GM18870 (cell line): ENCODE measurements around the gene SEC22B.
"Not testable (repeated sequence)": the region's sequence is repeated elsewhere in the genome, so short reads cannot be mapped to it uniquely, and the experiment has no call there.

Experiments used
- ATAC-seq: cut with Tn5 transposase; IDR thresholded peaks from one replicate; pipeline ENCODE4 v1.9.1; 2021; ENCODE audit warnings: moderate library complexity; ENCODE audit not compliant: unreplicated experiment

Gene SEC22B

GRCh38 chr1:120117371-120118177 is 58.7 kb downstream of the SEC22B start:
- peak; percentile 71 for ATAC-seq

GRCh38 chr1:120116094-120116493 is 60.2 kb downstream of the SEC22B start:
- ATAC-seq, result not testable (repeated sequence)

DNA sequence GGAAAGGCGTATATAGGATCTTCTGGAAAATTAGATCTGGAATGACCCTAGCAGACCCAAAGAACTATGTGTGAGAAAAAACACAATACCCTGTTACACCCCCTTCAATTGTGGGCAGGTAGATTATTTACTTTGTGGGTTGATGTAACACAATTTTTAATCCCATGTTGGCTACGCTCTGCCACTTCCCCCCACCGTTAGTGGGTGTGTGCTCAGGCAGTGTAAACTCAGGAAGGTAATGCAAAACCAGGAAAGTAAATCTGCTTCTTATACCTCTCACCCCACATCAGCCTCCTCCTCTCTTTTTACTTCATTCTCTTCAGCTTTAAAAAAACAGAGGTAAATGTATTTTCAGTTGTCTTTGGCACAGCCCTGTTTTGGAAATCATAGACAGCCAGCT is 63.2 kb downstream of the SEC22B start:
- not testable (repeated sequence) for ATAC-seq

DNA sequence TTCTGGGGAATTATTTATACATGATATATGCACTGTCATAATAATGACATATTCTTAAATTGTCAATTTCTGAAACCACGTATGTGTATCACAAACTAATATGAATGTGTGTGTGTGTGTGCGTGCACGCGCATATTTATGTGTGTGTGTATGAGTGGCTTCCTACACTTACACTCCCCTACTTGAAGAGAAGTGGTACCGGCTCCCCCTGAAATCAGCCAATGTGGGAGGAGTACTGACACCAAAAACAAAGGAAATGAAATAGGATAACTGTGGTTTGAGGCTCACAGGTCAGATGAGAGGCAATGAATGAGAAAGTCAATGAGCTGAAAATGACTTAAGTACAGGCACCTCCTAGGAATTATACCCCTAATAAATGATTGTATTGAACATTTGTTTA is 64.1 kb downstream of the SEC22B start:
- not testable (repeated sequence) for ATAC-seq

- ATAC-seq, result not testable (repeated sequence)
Measured at GRCh38 chr1:120111771-120112170, 64.5 kb downstream of the SEC22B start.

GRCh38 chr1:120111008-120111407 is 65.3 kb downstream of the SEC22B start:
- ATAC-seq, result not testable (repeated sequence)

- ATAC-seq, result not testable (repeated sequence)
Measured at GRCh38 chr1:120109656-120110055, 66.7 kb downstream of the SEC22B start.

DNA sequence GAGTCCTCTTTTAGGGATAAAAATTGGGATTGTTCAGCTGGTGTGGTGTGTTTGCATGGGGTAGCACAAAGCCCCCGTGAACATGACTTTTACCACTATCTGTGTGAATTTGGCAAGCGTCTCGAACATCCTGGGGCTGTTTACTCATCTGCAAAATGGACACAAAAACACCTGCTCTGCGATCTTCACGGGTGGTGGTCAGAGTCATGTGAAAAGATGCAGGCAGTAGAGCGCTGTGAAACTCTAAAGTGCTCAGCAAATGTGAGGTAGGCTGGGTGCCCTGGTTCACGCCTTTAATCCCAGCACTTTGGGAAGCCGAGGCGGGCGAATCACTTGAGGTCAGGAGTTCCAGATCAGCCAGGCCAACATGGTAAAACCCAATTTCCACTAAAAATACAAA is 67.1 kb downstream of the SEC22B start:
- not testable (repeated sequence) for ATAC-seq

DNA sequence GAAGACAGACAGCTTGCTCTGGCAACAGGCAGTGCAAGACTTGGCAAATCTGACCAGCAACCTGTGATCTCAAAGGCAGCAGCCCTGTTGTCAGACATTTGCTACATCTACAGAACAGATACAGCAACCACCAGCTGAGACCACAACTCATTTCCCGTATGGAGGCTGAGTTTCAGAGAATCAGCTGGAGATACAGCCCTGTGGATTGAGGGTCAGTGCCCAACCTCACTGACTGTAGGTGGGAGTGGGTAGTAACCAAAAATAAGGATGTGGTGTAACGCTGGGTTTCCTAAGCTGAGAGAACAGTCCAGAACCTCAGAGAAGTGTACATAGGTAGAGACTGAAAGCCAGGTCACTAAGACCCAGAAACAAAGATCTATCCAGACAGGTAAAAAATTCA is 71.0 kb downstream of the SEC22B start:
- not testable (repeated sequence) for ATAC-seq

- ATAC-seq, result not testable (repeated sequence)
Measured at GRCh38 chr1:120103768-120104167, 72.6 kb downstream of the SEC22B start.

GRCh38 chr1:120101593-120101992 is 74.7 kb downstream of the SEC22B start:
- not testable (repeated sequence) for ATAC-seq
